BJ (cell line): Measurements from ENCODE around the gene RCOR1. TPM values are rescaled to one million over a fixed set of nuclear protein-coding genes. Genes with fewer than 3 reads are reported as not detected.

ENCODE experiments used
- CTCF ChIA-PET: fragments of 350-600 bp; formaldehyde crosslinking; extraction: SDS; loops from one replicate; lab custom pipeline; 2021; ENCODE audit warnings: antibody characterized with exemption, inconsistent platforms; lab: Yijun Ruan, JAX
- POLR2A ChIA-PET: fragments of 300-600 bp; sonication (Branson Sonifier 250); formaldehyde crosslinking; extraction: SDS; loops from one replicate; lab custom pipeline; 2021; ENCODE audit warnings: antibody characterized with exemption; lab: Charles Lee
- DNase-seq: peaks from one replicate; pipeline ENCODE4 v3.0.0-alpha.2; 2011; ENCODE audit warnings: low read depth
- H3K27me3 ChIP-seq: 2 replicates; pipeline ENCODE4 v1.6.0; 2011; ENCODE audit warnings: low read length; ENCODE audit not compliant: control insufficient read depth, insufficient read depth
- H3K36me3 ChIP-seq: 2 replicates; pipeline ENCODE4 v1.5.1; 2011; ENCODE audit warnings: low read length; ENCODE audit not compliant: control insufficient read depth, insufficient read depth
- H3K4me3 ChIP-seq: 2 replicates; pipeline ENCODE4 v1.5.1; 2011; ENCODE audit warnings: low read depth, mild to moderate bottlenecking, control low read depth, low read length
- polyA plus RNA-seq: library from polyadenylated mRNA; depleted of rRNA; stranded (reverse); fragments of >200 nt; gene quantifications from 2 replicates; pipeline ENCODE4 v1.2.3, GENCODE V29; 2011
- TF ChIP-seq, protein P1 (sequence below): IDR thresholded peaks from 2 replicates; pipeline ENCODE4 v1.5.1; 2011; ENCODE audit warnings: low read depth, mild to moderate bottlenecking, control low read depth, inconsistent platforms, low read length, moderate library complexity; ENCODE audit not compliant: insufficient read depth

RCOR1 gene
- polyA plus RNA-seq, 1 experiment, result 7.9 TPM

- ChIA-PET POLR2A (no interaction called here), CTCF (interaction anchor here (0.8 to 2.0 kb wide), 4 partner anchors 8 to 249 kb away, joined by 3 to 9 read pairs (median 4); no protein-coding TSS in a partner anchor)
- no peak for DNase-seq
- Histone ChIP-seq H3K36me3 (peaks cover 3% of the 10 kb centered on the region; the same call in 1 of the 2 replicates), H3K4me3 (no peak overlapping the region), H3K27me3 (no peaks in the 10 kb centered on the region)
- TF ChIP-seq, protein P1, sequence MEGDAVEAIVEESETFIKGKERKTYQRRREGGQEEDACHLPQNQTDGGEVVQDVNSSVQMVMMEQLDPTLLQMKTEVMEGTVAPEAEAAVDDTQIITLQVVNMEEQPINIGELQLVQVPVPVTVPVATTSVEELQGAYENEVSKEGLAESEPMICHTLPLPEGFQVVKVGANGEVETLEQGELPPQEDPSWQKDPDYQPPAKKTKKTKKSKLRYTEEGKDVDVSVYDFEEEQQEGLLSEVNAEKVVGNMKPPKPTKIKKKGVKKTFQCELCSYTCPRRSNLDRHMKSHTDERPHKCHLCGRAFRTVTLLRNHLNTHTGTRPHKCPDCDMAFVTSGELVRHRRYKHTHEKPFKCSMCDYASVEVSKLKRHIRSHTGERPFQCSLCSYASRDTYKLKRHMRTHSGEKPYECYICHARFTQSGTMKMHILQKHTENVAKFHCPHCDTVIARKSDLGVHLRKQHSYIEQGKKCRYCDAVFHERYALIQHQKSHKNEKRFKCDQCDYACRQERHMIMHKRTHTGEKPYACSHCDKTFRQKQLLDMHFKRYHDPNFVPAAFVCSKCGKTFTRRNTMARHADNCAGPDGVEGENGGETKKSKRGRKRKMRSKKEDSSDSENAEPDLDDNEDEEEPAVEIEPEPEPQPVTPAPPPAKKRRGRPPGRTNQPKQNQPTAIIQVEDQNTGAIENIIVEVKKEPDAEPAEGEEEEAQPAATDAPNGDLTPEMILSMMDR, result no peak
These were observed 93.8 kb downstream of the RCOR1 start for GRCh38 chr14:102686196-102686801.

- no peak for DNase-seq
- H3K4me3 ChIP-seq, result no peak overlapping the region
- H3K27me3 ChIP-seq, result no peaks in the 10 kb centered on the region
- H3K36me3 ChIP-seq, result peaks cover 3% of the 10 kb centered on the region; the same call in 1 of the 2 replicates
- TF ChIP-seq, protein P1, result no peak
- ChIA-PET CTCF (no interaction called here), POLR2A (no interaction called here)
These were observed 95.8 kb downstream of the RCOR1 start for GRCh38 chr14:102688290-102688689.

DNA sequence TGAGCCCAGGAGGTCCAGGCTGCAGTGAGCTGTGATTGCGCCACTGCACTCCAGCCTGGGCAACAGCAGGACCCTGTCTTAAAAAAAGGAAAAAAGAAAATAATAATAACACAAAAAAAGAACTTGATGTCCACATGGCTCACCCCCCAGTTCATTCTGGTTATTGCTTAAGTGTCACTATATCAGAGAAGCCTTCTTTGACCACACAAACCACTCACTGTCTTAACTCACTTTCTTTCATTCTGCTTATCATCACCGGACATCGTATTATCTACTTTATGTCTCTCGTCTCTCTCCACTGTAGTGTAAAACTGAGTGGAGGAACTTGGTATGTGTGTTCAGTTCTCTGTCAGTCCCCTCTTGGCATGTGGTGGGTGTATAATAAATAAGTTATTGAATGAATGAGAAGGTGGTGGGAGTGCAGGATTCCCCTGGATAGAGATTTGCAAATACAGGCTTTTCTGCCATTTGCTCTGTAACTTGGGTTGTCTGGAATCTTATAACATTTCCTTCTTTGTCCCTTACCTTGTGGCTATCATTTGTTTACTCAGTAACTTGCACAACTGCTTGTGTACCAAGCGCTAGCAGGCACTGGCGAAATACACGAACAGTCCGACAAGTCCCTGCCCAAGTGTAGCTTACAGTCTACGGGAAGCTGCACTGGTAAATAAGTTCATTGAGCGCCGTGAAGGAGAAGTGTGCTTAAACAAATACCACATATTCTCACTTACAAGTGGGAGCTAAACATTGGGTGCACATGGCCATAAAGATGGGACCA is 98.2 kb downstream of the RCOR1 start:
- TF ChIP-seq, protein P1, result no peak
- POLR2A ChIA-PET, result no interaction called here
- no peak for DNase-seq
- CTCF ChIA-PET, result interaction anchor here (1.3 kb wide), 1 partner anchor 15 kb away, joined by 4 read pairs; no protein-coding TSS in a partner anchor
- Histone ChIP-seq H3K4me3 (no peak overlapping the region), H3K36me3 (no peaks in the 10 kb centered on the region), H3K27me3 (no peaks in the 10 kb centered on the region)

DNA sequence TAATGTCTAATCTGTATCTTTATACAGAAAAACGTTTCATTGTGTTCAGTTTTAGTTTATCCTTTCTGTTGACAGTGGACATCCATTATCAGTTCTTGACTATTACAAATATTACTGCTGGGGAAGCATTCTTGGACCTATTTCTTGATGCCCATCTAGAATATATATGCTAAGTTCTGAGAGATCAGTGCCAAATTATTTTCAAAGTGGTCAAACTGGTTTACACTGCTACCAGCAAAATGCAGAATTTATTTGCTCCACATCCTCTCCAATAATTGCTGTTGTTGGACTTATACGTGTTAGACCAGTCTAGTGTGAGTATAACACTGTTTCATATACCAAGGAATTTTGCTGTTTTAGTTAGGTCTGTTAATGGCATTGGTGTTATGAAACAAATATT is 99.3 kb downstream of the RCOR1 start:
- H3K4me3 ChIP-seq, result no peak overlapping the region
- POLR2A ChIA-PET, result no interaction called here
- no peaks in the 10 kb centered on the region for H3K36me3 ChIP-seq
- no peaks in the 10 kb centered on the region for H3K27me3 ChIP-seq
- TF ChIP-seq, protein P1, result no peak
- no peak for DNase-seq
- CTCF ChIA-PET, result interaction anchor here (1.3 kb wide), 1 partner anchor 14 kb away, joined by 4 read pairs; no protein-coding TSS in a partner anchor

DNA sequence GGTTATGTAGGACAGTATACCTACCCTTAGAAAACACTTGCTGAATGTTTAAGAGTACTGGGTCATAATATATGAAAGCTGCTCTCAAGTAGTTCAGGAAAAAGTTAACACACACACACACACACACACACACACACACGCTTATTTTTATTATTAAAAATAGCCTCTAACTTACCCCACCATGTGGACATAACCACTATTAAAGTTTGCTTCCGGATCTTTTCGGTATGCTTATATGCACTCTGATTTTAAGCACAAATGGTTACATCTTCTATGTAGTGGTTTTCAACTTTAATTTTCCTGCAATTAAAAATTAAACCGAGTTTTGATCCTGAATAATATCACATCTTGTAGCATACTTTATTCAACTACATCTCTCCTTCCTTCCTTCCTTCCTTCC is 99.9 kb downstream of the RCOR1 start:
- TF ChIP-seq, protein P1, result no peak
- no peak overlapping the region for H3K4me3 ChIP-seq
- CTCF ChIA-PET, result interaction anchor here (2.7 to 3.1 kb wide), 2 partner anchors 9 to 12 kb away, joined by 7 to 21 read pairs; no protein-coding TSS in a partner anchor
- POLR2A ChIA-PET, result no interaction called here
- H3K27me3 ChIP-seq, result no peaks in the 10 kb centered on the region
- no peaks in the 10 kb centered on the region for H3K36me3 ChIP-seq
- no peak for DNase-seq
